ENCODE measurements around the gene GPX8. TPM values are rescaled to one million over a fixed set of nuclear protein-coding genes. Genes with fewer than 3 reads are reported as not detected.

GPX8 gene
- polyA plus RNA-seq, 3 donors = not detected

DNA sequence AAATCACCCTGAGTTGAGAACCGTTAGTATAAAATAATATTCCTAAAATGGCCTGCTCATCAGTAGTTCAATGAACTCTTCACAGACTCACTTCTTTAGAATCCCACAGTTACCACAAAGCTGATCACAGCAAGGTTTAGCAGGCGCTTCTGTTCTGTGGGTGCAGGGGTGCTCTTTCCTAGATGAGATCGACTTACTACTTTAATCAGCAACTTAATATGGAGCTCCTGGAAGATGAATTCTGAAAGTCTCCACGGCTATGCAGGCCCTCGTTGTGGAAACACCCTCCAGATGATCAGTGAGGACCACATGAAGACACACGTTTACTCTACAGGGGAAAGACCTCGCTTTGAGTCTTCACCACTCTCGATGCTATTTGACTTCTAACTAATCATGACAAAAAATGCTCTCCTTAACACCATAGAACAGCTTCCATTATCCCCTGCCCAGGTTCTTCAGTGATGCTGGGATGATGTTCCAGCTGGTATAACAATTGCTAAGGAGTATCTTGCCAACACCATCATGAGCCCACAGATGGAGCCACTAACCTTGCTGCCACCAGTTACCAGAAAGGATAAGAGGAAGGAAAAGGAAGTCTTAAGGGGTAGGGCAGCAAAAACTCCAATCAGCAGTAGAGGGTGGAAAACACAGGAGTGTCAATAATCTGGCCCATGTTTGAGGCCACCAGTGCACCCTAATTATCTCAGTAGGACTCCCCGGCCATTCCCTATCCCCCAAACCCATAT is 17.9 kb upstream of the GPX8 start:
- no peak overlapping the region for H3K27ac Mint-ChIP-seq
- no peaks in the 10 kb centered on the region for H3K9me3 ChIP-seq (replicated peaks in 1 of 2; ENCODE audit: control insufficient read depth in 1 of 2, insufficient read depth in 1 of 2, low read length in 2 of 2)

DNA sequence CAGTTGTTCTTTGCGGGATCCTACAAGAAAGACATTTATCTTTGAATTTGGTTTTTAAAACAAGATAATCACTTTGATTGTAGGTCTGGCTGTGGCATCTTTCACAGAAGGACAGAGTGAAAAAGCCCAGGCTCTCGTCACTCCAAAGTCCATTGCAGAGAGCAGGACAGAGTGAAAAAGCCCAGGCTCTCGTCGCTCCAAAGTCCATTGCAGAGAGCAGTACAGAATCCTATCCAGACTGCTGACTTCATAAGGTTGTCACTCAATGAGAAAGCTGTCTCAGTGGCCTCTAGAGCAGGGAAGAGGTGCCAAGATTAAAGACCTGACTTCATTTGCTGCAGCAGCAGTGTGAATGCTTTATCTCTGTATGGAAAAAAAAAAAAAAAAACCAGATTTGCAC is 16.3 kb upstream of the GPX8 start:
- H3K9me3 Mint-ChIP-seq = peaks cover 0 to under 1% (median 0%) of the 10 kb centered on the region in 7 donors
- no peak for DNase-seq
- Histone ChIP-seq H3K9me3 (replicated peaks in 1 of 2; ENCODE audit: control insufficient read depth in 1 of 2, insufficient read depth in 1 of 2, low read length in 2 of 2) (no peaks in the 10 kb centered on the region), H3K4me2 (replicated peaks; ENCODE audit: extremely low read depth, low read length, poor library complexity, severe bottlenecking) (no peak overlapping the region), H3K27me3 (ENCODE audit: control insufficient read depth in 2 of 2, insufficient read depth in 2 of 2, low read length in 2 of 2) (peaks cover 0 to 6% of the 10 kb centered on the region in 2 donors), H3K36me3 (replicated peaks in 1 of 2; ENCODE audit: control insufficient read depth in 1 of 2, insufficient read depth in 2 of 2, low read length in 2 of 2) (no peaks in the 10 kb centered on the region), H3K27ac (ENCODE audit: low read depth in 1 of 2, low read length in 2 of 2) (no peak overlapping the region), H3K4me3 (replicated peaks in 1 of 3; ENCODE audit: low read depth in 2 of 3, low read length in 3 of 3) (no peak overlapping the region), H3K9ac (ENCODE audit: insufficient read depth, low read length, poor library complexity, severe bottlenecking) (no peak overlapping the region), H3K79me2 (ENCODE audit: insufficient read depth, low read length) (no peaks in the 10 kb centered on the region), H2AFZ (ENCODE audit: insufficient read depth, low read depth, low read length, poor library complexity, severe bottlenecking) (no peak overlapping the region), H3K4me1 (ENCODE audit: control insufficient read depth in 1 of 2, insufficient read depth in 2 of 2, low read length in 2 of 2) (no peaks in the 10 kb centered on the region), H4K20me1 (ENCODE audit: insufficient read depth, low read length) (no peaks in the 10 kb centered on the region)
- H3K4me3 Mint-ChIP-seq = no peak overlapping the region
- H3K27ac Mint-ChIP-seq = no peak overlapping the region
- H3K27me3 Mint-ChIP-seq (ENCODE audit: low read depth in 3 of 3) = peaks cover 6 to 14% (median 13%) of the 10 kb centered on the region in 3 donors
- intact Hi-C loops (cut with micrococcal nuclease) = no loop called here
- WGBS (ENCODE audit: insufficient coverage) = 82% methylated on average over 3 of the region's 4 CpGs
- TF ChIP-seq, protein P1, sequence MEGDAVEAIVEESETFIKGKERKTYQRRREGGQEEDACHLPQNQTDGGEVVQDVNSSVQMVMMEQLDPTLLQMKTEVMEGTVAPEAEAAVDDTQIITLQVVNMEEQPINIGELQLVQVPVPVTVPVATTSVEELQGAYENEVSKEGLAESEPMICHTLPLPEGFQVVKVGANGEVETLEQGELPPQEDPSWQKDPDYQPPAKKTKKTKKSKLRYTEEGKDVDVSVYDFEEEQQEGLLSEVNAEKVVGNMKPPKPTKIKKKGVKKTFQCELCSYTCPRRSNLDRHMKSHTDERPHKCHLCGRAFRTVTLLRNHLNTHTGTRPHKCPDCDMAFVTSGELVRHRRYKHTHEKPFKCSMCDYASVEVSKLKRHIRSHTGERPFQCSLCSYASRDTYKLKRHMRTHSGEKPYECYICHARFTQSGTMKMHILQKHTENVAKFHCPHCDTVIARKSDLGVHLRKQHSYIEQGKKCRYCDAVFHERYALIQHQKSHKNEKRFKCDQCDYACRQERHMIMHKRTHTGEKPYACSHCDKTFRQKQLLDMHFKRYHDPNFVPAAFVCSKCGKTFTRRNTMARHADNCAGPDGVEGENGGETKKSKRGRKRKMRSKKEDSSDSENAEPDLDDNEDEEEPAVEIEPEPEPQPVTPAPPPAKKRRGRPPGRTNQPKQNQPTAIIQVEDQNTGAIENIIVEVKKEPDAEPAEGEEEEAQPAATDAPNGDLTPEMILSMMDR (IDR thresholded peaks at IDR 0.05) = no peak
- H3K36me3 Mint-ChIP-seq = no peaks in the 10 kb centered on the region
- peaks cover 3% of the 10 kb centered on the region for H3K4me1 Mint-ChIP-seq

More for the DNA sequence above, 17.9 kb upstream of the GPX8 start:
- TF ChIP-seq, protein P1 (IDR thresholded peaks at IDR 0.05) = no peak
- Mint-ChIP-seq H3K27me3 (ENCODE audit: low read depth in 3 of 3) (peaks cover 6 to 14% (median 11%) of the 10 kb centered on the region in 3 donors), H3K9me3 (peaks cover 0 to 2% (median 0%) of the 10 kb centered on the region in 7 donors), H3K4me3 (no peak overlapping the region), H3K36me3 (no peaks in the 10 kb centered on the region), H3K4me1 (peaks cover 3% of the 10 kb centered on the region)
- no peak for DNase-seq
- Histone ChIP-seq H3K79me2 (ENCODE audit: insufficient read depth, low read length) (no peaks in the 10 kb centered on the region), H3K9ac (ENCODE audit: insufficient read depth, low read length, poor library complexity, severe bottlenecking) (no peak overlapping the region), H2AFZ (ENCODE audit: insufficient read depth, low read depth, low read length, poor library complexity, severe bottlenecking) (no peak overlapping the region), H3K27ac (ENCODE audit: low read depth in 1 of 2, low read length in 2 of 2) (no peak overlapping the region), H3K36me3 (replicated peaks in 1 of 2; ENCODE audit: control insufficient read depth in 1 of 2, insufficient read depth in 2 of 2, low read length in 2 of 2) (no peaks in the 10 kb centered on the region), H3K4me2 (replicated peaks; ENCODE audit: extremely low read depth, low read length, poor library complexity, severe bottlenecking) (no peak overlapping the region), H3K4me1 (ENCODE audit: control insufficient read depth in 1 of 2, insufficient read depth in 2 of 2, low read length in 2 of 2) (no peaks in the 10 kb centered on the region), H3K27me3 (ENCODE audit: control insufficient read depth in 2 of 2, insufficient read depth in 2 of 2, low read length in 2 of 2) (peaks cover 0 to 6% of the 10 kb centered on the region in 2 donors), H4K20me1 (ENCODE audit: insufficient read depth, low read length) (no peaks in the 10 kb centered on the region), H3K4me3 (replicated peaks in 1 of 3; ENCODE audit: low read depth in 2 of 3, low read length in 3 of 3) (no peak overlapping the region)
- intact Hi-C loops (cut with micrococcal nuclease) = no loop called here
- 91% methylated on average over 5 of the region's 9 CpGs for WGBS (ENCODE audit: insufficient coverage)
